B cell (primary cell): ENCODE measurements around the gene MEAF6.

Source experiments
- EZH2 ChIP-seq: IDR thresholded peaks from 2 replicates; pipeline ENCODE4 v1.6.1; 2012; ENCODE audit warnings: borderline replicate concordance, low read depth, mild to moderate bottlenecking, moderate library complexity, low read length; ENCODE audit not compliant: insufficient read depth, poor library complexity, severe bottlenecking
- TF ChIP-seq, protein P1 (sequence below): fragments of 200-600 bp; IDR thresholded peaks from one replicate; pipeline ENCODE4 v1.8.0; 2022; ENCODE audit warnings: antibody characterized with exemption, mild to moderate bottlenecking

DNA sequence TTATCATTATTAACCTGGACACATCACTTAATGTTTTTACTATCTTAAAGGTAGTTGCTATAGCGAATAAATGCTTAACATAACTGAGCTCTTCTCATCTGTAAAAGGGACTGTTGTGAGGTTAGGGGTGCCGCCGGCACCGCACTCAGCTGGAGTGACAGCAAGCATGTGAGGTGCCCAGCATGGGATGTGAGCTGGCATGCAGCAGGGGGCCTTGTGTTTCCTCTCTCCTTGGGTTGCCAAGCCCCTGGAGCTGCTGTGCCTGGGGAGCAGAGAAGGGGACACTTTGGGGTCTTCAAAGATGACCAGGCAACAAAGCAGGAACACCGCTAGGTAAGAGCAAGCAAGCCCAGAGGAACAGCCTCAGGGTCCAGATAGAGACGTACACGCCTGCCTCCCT, 42.3 kb downstream of the MEAF6 start:
- no peak for TF ChIP-seq EZH2
- TF ChIP-seq, protein P1, sequence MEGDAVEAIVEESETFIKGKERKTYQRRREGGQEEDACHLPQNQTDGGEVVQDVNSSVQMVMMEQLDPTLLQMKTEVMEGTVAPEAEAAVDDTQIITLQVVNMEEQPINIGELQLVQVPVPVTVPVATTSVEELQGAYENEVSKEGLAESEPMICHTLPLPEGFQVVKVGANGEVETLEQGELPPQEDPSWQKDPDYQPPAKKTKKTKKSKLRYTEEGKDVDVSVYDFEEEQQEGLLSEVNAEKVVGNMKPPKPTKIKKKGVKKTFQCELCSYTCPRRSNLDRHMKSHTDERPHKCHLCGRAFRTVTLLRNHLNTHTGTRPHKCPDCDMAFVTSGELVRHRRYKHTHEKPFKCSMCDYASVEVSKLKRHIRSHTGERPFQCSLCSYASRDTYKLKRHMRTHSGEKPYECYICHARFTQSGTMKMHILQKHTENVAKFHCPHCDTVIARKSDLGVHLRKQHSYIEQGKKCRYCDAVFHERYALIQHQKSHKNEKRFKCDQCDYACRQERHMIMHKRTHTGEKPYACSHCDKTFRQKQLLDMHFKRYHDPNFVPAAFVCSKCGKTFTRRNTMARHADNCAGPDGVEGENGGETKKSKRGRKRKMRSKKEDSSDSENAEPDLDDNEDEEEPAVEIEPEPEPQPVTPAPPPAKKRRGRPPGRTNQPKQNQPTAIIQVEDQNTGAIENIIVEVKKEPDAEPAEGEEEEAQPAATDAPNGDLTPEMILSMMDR: no peak
